Measurements from ENCODE around the gene IQCC.
A peak's percentile ranks its signal among the peaks of the same experiment; 100 is the strongest.

Gene IQCC

DNA sequence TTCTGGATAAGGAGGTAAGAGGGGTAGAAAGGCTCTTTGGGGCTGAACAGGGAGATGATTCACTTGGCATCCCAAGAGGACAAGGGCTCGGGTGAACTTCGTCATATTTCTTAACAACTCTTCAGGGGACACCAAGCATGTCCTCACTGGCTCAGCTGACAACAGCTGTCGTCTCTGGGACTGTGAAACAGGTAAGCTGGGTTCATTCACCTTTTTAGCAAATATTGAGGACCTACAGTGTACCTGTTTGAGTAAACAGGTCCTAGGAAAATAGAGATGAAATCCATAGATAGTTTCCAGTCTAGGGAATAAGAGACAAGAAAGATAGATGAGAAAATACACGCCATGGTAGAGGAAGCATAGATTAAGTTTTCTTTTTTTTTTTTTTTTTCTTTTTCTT is 18.8 kb downstream of the IQCC start:
- DNase-seq, result no peak

DNA sequence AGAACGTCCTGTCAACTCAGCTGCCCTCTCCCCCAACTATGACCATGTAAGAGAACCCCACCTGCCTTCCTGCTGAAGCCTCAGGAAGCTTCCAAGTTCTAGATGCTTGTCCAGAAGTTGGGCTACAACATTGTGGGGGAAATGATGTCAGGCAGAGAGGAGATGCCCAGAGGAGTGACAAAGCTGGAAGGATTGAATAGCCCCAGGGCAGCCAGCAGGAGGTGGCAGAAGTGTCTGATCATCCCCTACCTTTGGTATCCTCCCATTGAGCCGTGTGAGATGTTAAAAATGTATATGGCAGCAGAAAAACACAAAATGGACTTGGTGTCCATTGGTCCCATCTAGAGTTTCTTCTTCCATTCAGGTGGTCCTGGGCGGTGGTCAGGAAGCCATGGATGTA is 23.3 kb downstream of the IQCC start:
- DNase-seq, result no peak

DNA sequence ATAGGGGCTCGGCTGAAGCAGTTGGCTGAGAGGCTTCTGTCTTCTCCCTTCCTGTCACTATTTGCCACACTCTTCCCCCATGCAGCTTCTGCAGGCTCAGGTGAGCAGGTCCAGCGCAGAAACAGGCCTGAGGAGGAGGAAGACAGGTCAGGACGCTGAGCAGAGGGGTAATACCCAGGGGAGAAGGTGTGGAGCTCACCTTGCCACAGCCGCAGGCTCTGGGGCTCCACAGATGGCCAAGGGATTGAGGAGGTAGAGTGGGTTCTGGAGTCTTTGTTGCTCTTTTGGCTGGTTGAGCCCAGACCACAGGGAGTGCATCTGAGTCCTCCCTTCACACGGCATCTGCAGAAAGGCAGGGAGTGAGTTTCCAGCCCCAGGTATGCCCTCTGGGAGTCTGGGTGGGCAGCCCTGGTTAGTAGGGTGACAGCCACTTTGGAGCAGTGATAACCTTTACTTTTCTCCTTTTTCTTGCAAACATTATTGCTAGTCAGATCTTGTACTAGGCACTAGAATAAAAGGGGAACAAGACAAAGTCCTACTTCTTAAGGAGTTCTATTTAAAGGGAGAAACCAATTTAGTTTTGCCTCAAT is 26.5 kb downstream of the IQCC start:
- no peak for DNase-seq

DNA sequence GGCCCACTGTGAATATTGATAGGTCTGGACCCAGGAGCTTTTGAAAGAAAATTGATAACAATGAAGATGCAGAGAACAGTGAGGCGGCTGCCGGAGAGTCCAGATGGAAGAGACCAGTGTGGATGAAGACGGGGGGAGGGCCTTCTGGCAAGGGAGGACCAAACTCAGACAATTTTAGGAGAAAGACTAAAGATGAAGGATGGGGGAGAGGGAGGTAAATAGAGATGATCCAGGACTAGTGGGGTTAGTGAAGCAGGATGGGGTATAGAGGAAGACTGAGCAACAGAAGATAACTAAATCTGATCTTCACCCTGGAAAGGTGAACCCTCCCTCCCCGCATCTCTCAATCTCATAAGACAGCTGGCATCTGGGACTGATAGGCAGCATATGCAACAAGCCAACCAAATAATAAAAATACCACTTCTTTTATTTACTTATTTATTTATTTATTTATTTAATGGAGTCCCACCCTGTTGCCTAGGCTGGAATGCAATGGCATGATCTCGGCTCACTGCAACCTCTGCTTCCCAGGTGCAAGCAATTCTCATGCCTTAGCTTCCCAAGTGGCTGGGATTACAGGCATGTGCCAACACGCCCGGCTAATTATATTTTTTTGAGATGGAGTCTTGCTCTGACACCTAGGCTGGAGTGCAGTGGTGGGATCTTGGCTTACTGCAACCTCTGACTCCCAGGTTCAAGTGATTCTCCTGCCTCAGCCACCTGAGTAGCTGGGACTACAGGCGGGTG is 27.3 kb downstream of the IQCC start:
- no peak for DNase-seq

DNA sequence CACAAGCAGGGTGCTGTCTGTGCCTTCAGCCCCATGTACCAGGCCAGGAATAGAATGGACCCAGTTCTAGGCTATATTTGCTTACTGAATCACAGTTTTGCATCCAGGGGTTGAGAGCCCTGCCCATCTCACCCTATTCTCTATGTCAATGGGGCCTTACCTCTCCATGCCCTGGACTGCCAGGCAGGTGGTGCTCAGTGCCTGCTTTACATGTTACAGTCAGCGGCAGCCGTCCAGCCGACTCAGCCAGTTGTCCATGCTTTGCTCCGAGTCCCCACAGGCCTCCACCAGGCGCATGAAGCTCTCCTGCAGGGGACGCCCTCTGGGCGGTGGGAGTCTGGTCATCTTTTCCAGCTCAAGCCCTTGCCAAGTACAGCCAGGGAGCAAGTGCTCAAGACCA is 29.3 kb downstream of the IQCC start:
- DNase-seq, result no peak

DNA sequence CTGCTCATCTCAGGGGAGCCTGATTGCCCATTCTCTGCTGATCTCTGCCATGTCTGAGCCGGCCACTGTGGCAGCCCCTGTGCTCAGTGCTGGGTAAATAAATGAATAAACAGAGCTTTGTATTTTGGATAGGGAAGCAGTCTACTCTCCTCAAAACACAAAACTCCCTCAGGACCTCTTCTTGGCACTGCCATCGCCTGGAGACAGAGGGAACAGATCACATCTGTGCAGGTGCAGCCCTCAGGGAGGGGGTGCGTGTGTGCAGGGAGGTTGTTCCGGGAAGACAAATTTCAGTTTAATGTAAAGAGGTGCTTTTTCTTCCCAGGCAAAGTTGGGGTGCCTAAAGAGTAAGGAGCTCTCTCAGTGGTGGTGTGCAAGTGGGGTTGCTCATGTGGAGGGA is 33.9 kb downstream of the IQCC start:
- no peak for DNase-seq

DNA sequence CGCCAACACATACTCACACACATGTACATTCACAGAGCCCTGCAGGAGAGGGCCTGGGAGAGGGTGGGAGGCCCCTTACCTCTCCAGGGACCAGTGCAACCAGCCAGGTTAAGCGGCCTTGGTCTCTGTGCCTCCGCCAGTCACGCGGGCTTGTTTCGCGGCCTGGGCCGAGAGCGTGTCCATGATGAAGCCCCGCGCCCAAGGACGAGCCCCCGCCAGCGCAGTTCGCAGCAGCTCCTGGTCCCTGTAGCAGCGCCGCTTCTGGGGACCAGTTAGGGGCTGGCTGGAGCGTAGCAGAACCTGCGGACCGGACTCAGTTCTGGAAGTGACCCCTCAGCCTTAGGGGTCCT is 34.3 kb downstream of the IQCC start:
- DNase-seq, result no peak

DNA sequence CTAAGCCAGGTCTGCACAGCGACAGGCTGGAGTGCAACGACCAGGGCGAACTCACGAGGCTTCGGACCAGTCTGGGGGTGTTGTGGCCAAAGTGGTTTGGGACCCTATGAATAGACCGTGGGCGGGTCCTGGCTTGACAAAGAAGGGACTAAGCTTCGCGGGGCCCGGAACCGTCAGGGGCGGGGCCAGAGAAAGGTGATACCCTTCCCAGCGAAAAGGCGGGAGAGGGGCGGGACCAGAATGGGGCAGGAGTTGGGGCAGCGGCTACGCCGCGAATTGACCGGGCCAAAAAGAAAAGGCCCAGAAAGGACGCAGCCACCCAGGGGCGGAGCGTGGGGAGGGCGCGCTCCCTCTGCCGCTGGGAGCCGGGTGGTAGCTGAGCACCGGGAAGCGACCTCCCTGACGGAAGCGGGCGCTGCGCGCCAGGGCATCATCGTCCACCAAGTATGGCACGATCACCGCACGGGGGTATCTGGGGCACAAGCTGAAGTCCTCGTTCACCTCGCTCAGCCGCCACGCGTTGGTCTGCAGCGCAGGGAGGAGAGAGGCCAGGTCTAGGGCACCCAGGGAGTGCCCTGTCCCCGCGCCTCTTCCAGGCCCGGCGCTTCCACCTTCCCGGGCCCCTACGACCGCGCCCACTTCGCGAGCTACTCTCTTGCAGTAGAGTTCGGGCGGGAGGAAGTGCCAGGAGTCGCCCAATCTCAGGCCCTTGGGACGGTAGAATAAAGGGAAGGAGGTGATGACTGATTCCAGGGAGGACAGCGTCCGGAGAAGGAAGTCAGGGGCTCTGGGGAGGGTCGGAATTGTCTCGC is 34.9 kb downstream of the IQCC start:
- DNase-seq, result peak; percentile 63

DNA sequence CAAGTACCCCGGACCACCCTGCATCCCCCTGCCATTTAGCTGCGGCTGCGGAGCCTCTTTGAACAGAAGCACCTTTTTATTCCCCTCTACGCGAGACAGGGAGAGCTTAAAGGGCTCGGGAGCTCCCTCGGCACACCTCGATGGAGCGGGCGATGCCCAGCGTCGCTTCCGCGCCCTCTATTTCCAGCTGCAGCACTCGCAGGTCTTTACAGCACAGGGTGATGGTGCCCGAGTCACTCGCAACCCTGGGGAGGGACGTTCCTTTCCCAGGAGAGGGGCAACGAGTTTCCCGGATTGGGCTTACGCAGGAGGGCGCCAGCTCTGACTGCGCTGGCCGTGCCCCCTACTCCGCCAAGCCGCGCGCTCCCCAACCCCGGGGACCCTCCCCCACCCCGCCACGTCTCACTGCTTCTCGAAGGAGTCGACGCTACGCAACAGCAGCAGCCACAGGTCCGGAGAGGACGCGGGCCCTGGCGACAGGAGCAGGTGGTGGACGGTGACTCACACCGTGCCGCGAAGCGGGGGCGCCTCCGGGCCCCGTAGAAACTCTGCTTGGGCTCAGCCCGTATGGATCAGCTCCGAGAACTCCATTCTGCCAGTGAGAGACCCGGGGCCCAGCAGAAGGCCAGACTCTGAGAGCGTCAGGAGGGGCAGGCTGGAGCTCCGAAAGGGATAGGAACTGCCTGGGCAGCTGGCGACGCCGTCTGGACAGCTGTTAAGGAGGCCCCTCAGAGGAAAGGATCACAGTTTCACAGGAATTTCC is 35.7 kb downstream of the IQCC start:
- peak; percentile 50 for DNase-seq

DNA sequence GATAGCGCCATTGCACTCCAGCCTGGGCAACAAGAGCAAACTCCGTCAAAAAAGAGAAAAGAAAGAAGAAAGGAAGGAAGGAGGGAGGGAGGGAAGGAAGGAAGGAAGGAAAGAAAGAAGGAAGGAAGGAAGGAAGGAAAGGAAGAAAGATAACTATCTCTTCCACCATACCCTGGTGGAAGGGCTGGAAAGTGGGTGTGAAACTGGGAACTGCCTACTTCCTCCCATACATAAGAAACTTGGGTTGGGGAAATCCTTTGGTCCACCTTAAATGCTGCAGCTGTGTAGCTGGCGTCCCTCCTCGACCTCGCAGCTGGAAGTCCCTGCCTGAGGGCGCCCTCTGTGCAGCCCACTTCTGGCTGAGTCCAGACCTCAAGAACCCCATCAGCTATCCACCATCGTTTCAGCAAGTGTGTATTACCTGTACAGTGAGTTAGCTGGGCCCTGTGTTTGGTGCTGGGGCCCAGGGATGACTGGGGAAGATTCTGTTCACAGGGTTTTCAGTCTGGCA is 36.9 kb downstream of the IQCC start:
- DNase-seq, result no peak

DNA sequence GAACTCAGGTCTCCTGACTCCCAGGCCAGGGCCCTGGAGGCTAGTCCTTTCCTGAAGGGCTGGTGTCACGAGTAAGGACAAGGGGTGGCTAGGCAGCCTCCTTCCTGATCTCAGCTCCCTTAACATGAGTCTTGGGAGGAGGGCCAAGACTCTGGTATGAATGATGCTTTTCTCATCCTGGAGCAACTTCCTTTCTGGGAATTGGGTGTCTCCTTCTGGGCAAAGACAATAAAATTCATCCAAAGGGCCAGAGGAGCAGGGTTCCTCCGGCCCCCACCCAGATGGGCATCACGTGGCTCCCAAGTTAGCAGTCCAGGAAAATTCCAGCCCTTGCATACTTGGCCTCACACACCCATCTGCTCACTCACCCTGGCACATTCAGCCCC is 41.4 kb downstream of the IQCC start, which contains the start of gene FAM167B:
Gene FAM167B, plus strand, starts transcription at position 335 of the 386 bp plus-strand sequence. CDS start 200 bp downstream, outside the sequence.
- no peak for DNase-seq

DNA sequence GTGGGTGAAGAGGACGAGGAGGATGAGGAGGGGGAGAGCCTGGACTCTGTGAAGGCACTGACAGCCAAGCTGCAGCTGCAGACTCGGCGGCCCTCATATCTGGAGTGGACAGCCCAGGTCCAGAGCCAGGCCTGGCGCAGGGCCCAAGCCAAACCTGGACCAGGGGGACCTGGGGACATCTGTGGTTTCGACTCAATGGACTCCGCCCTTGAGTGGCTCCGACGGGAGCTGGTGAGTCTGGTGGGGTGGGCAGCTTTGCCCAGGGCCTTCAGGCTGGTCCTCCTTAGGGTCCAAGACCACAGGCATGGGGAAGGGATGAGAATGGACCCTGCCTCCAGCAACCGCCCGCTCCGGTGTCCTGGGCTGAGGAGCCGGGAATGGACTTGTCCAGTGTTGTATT is 42.0 kb downstream of the IQCC start:
- DNase-seq, result no peak

DNA sequence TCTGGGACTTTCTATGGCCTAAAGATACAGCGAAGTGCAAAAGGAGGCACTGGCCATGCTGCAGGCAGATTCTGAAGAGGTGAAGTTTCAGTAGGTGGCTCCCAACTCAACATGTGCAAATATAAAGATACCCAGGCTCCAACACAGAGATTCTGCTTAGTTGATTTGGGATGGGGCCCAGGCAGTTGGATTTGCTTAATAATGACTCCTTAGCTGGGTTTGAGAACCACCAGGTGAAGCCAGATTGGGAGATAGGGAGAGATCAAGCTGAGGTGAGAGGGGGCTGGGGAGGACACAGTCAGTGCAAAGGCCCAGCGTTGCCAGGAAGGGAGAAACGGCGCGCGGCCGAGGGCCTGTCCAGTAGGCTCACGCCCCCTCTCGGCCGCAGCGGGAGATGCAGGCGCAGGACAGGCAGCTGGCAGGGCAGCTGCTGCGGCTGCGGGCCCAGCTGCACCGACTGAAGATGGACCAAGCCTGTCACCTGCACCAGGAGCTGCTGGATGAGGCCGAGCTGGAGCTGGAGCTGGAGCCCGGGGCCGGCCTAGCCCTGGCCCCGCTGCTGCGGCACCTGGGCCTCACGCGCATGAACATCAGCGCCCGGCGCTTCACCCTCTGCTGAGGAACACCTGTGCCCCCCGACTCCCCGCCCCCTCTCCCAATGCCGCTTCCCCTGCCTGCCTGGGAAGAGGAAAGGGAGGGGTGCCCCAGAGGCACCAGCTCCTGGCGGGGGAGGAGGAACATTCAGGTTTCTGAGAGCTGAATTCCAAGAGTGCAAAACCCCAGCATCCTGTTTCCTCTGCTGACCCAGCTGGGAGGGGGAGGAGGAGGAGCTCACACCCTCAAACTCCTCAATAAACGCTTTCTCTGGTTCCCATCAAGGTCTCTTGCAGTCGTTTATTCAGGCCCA is 42.8 kb downstream of the IQCC start:
- peak; percentile 77 for DNase-seq

DNA sequence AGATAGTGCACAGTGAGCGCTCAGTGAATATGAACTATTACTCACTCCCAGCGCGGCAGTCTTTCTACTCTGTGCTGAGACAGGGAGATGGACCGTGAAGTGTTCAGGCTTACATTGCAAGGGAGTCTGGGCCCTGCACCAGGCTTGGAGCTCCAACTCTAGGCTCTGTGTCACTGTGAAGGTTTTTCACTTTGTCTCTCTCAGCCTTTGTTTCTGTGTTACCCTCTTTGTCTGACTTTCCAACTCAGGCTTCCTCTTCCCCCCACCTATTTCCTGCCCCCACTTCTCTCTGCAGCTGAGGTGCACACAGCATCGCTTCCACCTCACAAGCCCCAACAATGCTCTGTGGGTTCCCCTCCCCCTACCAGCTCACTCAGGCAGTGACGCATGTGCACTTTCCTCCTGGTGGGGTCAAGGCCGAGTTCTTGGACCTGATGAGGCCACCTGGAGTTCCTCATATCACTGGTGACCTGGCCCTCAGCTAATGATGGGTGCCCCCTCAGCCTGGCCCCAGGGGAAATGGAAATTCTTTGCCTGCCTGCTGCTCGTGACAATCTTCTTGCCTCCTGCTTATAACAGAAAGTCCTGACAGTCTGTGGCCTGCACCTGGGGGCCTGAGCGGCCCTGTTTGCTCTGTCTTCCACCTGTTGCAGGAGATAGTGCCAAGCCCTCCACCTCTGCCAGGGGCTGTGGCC is 44.5 kb downstream of the IQCC start:
- DNase-seq, result peak; percentile 79

DNA sequence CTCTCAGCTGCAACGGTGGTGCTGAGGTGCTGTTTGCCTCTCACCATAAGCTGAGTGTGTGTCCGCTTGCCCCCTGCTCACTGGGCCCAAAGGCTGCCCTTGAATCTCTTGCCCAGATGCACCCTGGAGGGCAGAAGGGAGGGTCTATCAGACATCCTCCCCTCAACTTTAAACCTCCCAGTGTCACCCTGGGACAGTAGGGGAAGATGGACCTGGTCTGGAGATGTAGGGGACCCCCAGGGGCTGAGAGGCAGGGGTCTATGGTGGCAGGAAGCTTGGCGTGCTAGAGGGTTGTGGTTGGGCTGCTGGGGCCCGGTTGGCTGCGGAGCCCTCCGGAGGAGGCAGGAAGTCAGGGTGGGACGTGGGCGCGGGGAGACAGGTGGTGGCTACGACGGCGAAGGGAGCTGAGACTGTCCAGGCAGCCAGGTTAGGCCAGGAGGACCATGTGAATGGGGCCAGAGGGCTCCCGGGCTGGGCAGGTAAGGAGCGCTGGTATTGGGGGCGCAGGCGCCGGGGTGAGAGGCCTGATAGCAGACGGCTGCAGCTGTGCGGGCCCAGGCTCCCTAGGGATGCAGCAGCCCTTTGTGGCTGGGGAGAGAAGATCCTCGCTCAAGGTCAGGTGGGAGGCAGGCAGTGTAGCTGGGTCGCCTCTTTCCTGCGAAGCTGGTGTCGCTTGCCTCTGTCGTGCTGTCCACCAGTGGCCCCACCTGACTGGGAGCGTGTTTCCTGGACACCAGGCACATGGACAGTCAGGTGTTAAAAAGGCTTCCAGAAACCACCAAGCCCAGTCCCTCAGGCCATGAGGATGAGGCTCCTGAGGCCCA is 45.6 kb downstream of the IQCC start, which contains the start of gene LCK:
Gene LCK, plus strand, starts transcription at position 373 of the 824 bp plus-strand sequence. CDS start 23,065 bp downstream, outside the sequence.
- peak; percentile 64 for DNase-seq

DNA sequence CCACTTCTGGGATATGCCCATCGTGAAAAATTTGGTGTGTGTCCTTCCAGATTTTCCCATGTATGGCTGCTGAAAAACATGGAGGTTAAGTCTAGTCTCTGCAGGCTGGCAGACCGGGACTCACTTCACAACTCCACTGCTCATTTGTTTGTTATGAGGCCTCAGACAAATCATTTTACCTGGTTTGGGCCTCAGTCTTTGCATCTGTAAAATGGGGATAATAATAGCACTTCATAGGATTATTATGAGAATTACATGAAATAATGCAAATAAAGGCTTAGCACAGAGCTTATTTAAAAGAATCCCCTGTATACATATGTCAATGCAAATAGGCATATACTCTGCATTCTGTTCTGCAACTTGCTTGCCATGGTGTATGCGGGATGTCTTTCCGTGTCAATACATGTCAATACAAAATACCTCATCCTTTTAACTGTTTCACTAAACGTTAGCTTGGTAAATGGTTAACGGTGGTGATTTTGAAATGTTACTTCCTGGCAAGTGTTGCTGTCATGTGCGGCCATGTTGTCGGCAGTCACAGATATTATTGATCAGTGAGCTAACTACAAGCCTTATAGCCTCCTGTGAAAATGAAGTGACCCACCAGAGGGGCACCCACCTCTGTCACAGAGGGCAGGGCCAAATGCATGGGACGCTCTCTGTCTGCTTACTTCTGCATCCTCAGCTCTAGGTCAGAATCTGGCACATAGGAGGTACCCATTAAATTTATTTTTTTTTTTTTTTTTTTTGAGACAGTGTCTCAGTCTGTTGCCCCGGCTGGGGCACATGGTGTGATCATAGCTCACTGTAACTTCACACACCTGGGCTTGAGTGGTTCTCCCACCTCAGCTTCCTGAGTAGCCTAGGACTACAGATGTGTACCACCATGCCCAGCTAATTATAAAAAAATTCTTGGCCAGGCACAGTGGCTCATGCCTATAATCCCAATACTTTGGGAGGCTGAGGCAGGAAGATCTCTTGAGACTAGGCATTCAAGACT is 49.9 kb downstream of the IQCC start:
- DNase-seq, result no peak

DNA sequence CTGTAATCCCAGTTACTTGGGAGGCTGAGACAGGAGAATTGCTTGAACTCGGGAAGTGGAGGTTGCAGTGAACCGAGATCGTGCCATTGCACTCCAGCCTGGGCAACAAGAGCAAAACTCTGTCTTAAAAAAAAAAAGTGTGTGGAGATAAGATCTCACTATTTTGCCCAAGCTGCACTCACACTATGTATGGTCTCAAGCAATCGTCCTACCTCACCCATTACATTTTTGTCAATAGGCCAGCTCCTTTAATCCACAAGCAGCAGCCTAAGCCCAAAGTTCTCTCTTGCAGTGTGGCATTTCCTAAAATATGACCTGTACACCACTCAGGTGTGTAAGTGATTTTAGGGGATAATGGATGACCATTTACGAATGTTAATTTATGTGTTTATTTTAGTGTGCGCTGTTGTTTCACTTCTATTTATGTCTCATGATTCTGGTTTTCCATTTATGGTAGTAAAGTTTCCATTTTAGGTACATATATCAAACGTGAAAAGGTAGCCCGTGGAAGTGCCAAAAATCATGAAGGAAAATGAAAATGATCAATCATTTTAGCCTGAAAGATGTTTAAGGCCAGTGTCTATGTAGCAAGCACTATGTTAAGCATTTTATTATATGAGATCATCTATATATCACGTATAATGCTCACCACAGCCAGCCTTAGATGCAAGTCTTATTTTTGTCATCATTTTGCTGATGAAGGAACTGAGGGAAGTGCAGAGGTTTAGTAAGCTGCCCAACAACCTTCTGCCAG is 51.2 kb downstream of the IQCC start:
- DNase-seq, result no peak

DNA sequence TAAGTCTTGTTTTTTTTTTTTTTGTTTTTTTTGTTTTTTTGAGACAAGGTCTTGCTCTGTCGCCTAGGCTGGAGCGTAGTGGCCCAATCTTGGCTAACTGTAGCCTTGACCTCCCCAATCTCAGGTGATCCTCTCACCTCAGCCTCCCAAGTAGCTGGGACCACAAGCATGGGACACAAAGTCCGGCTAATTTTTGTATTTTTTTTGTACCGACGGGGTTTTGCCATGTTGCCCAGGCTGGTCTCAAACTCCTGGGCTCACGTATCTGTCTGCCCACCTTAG is 51.7 kb downstream of the IQCC start:
- no peak for DNase-seq
